MM.1S (cell line): Measurements from ENCODE around the gene IFNG-AS1.

Experiments
- DNase-seq: peaks from one replicate; pipeline ENCODE4 v3.0.0-alpha.2; 2015
- H2AFZ ChIP-seq: fragments of 300-600 bp; sonication (generic); 2 replicates; pipeline ENCODE4 v1.6.0; 2016; ENCODE audit warnings: antibody characterized with exemption, low read length
- H3F3A ChIP-seq: fragments of 300-600 bp; sonication (generic); 2 replicates; pipeline ENCODE4 v1.6.1; 2016; ENCODE audit warnings: mild to moderate bottlenecking, antibody characterized with exemption, low read length, moderate library complexity, mixed read lengths; ENCODE audit not compliant: insufficient read depth
- H3K27ac ChIP-seq: fragments of 300-600 bp; sonication (generic); 2 replicates; pipeline ENCODE4 v1.5.1; 2016; ENCODE audit warnings: mild to moderate bottlenecking, low read length
- H3K27me3 ChIP-seq: fragments of 300-600 bp; sonication (generic); replicated peaks from 2 replicates; pipeline ENCODE4 v1.6.0; 2016; ENCODE audit warnings: low read length; ENCODE audit not compliant: insufficient read depth
- H3K36me3 ChIP-seq: fragments of 300-600 bp; sonication (generic); replicated peaks from 2 replicates; pipeline ENCODE4 v1.6.1; 2016; ENCODE audit warnings: mild to moderate bottlenecking, low read length, mixed read lengths; ENCODE audit not compliant: insufficient read depth
- H3K4me1 ChIP-seq: fragments of 300-600 bp; sonication (generic); 2 replicates; pipeline ENCODE4 v1.6.1; 2016; ENCODE audit warnings: low read length, mixed read lengths
- H3K4me2 ChIP-seq: fragments of 300-600 bp; sonication (generic); 2 replicates; pipeline ENCODE4 v1.6.0; 2016; ENCODE audit warnings: low read depth, low read length
- H3K4me3 ChIP-seq: fragments of 300-600 bp; sonication (generic); 2 replicates; pipeline ENCODE4 v1.5.1; 2016; ENCODE audit warnings: low read length, mixed read lengths
- H3K79me2 ChIP-seq: fragments of 300-600 bp; sonication (generic); 2 replicates; pipeline ENCODE4 v1.6.1; 2016; ENCODE audit warnings: mixed run types, low read length, mixed read lengths
- H3K9ac ChIP-seq: fragments of 300-600 bp; sonication (generic); 2 replicates; pipeline ENCODE4 v1.6.1; 2016; ENCODE audit warnings: low read length, mixed read lengths
- H3K9me2 ChIP-seq: fragments of 300-600 bp; sonication (generic); replicated peaks from 2 replicates; pipeline ENCODE4 v1.6.1; 2016; ENCODE audit warnings: mild to moderate bottlenecking, low read length, mixed read lengths; ENCODE audit not compliant: insufficient read depth
- H3K9me3 ChIP-seq: fragments of 300-600 bp; sonication (generic); replicated peaks from 2 replicates; pipeline ENCODE4 v1.6.1; 2016; ENCODE audit warnings: mild to moderate bottlenecking, low read length, mixed read lengths; ENCODE audit not compliant: insufficient read depth
- H4K20me1 ChIP-seq: fragments of 300-600 bp; sonication (generic); 2 replicates; pipeline ENCODE4 v1.6.1; 2016; ENCODE audit warnings: mild to moderate bottlenecking, low read length, moderate library complexity, mixed read lengths; ENCODE audit not compliant: insufficient read depth
- CTCF ChIP-seq: fragments of 300-600 bp; sonication (generic); IDR thresholded peaks from 2 replicates; pipeline ENCODE4 v1.5.1; 2016; ENCODE audit warnings: antibody characterized with exemption, low read length, mixed read lengths
- EZH2 ChIP-seq: fragments of 300-600 bp; sonication (generic); optimal IDR thresholded peaks from 2 replicates; pipeline ENCODE3; 2017; ENCODE audit warnings: low read depth, mild to moderate bottlenecking, antibody characterized with exemption, low read length, mixed read lengths
- EZH2phosphoT487 ChIP-seq: fragments of 300-600 bp; sonication (generic); IDR thresholded peaks from 2 replicates; pipeline ENCODE4 v1.6.1; 2018; ENCODE audit warnings: antibody characterized with exemption, low read length

Gene IFNG-AS1

GRCh38 chr12:68042212-68042699 lies 53.0 kb downstream of the IFNG-AS1 start:
- Histone ChIP-seq H3K4me1 (no peaks in the 10 kb centered on the region), H4K20me1 (no peaks in the 10 kb centered on the region), H2AFZ (no peak overlapping the region), H3K9ac (no peak overlapping the region), H3K9me2 (no peaks in the 10 kb centered on the region), H3K4me3 (no peak overlapping the region), H3K79me2 (no peaks in the 10 kb centered on the region; the same call in 1 of the 2 replicates), H3K36me3 (no peaks in the 10 kb centered on the region), H3K9me3 (no peaks in the 10 kb centered on the region), H3K4me2 (no peak overlapping the region), H3K27ac (no peak overlapping the region), H3F3A (0 out of 2 replicates have a peak, but pooled peaks cover 10% of the 10 kb centered on the region), H3K27me3 (no peaks in the 10 kb centered on the region)
- DNase-seq: no peak
- TF ChIP-seq CTCF: no peak
- no peak for TF ChIP-seq EZH2phosphoT487
- no peak for TF ChIP-seq EZH2

- no peak for TF ChIP-seq EZH2phosphoT487
- TF ChIP-seq CTCF: no peak
- TF ChIP-seq EZH2: no peak
Measured at GRCh38 chr12:68043435-68043834, 54.2 kb downstream of the IFNG-AS1 start.

GRCh38 chr12:68048648-68049297 lies 59.5 kb downstream of the IFNG-AS1 start:
- H3K27me3 ChIP-seq: no peaks in the 10 kb centered on the region
- no peaks in the 10 kb centered on the region for H3K79me2 ChIP-seq
- TF ChIP-seq CTCF: no peak
- no peak for TF ChIP-seq EZH2
- TF ChIP-seq EZH2phosphoT487: no peak

More at GRCh38 chr12:68043435-68043834, 54.2 kb downstream of the IFNG-AS1 start:
- Histone ChIP-seq H3K4me1 (no peaks in the 10 kb centered on the region), H3K4me3 (no peak overlapping the region), H2AFZ (no peak overlapping the region), H3K27ac (no peak overlapping the region), H3K9ac (no peak overlapping the region), H3K9me2 (no peaks in the 10 kb centered on the region), H3K79me2 (no peaks in the 10 kb centered on the region; the same call in 1 of the 2 replicates), H3K36me3 (no peaks in the 10 kb centered on the region), H4K20me1 (no peaks in the 10 kb centered on the region), H3K9me3 (no peaks in the 10 kb centered on the region), H3K27me3 (no peaks in the 10 kb centered on the region), H3K4me2 (no peak overlapping the region), H3F3A (0 out of 2 replicates have a peak, but pooled peaks cover 10% of the 10 kb centered on the region)
- no peak for DNase-seq

More at GRCh38 chr12:68048648-68049297, 59.5 kb downstream of the IFNG-AS1 start:
- Histone ChIP-seq H3K27ac (no peak overlapping the region), H4K20me1 (no peaks in the 10 kb centered on the region), H2AFZ (no peak overlapping the region), H3K4me1 (no peaks in the 10 kb centered on the region), H3K4me2 (no peak overlapping the region), H3K4me3 (no peak overlapping the region), H3F3A (no peaks in the 10 kb centered on the region), H3K9me2 (no peaks in the 10 kb centered on the region), H3K9me3 (no peaks in the 10 kb centered on the region), H3K9ac (no peak overlapping the region), H3K36me3 (no peaks in the 10 kb centered on the region)
- DNase-seq: no peak
